H1 (cell line): ENCODE data around the gene WSCD2. TPM values are rescaled to one million over a fixed set of nuclear protein-coding genes. Genes with fewer than 3 reads are reported as not detected.

ENCODE experiments used
- CTCF ChIA-PET: fragments of 300-600 bp; sonication (Branson Sonifier 250); formaldehyde crosslinking; loops from one replicate; lab custom pipeline; 2021; ENCODE audit not compliant: partially characterized antibody; lab: Charles Lee
- POLR2A ChIA-PET: fragments of 300-600 bp; sonication (Branson Sonifier 250); formaldehyde crosslinking; loops from one replicate; lab custom pipeline; 2021; ENCODE audit warnings: inconsistent platforms; ENCODE audit not compliant: partially characterized antibody; lab: Charles Lee
- DNase-seq, 2 experiments: peaks; one replicate each; pipeline versions ENCODE4 v3.0.0 to v3.0.0-alpha.2; 2010 to 2022; ENCODE audit warnings: low spot score in 2 of 2, low read depth in 1 of 2, mixed read lengths in 1 of 2
- FAIRE-seq: peaks from 2 replicates; lab custom pipeline; 2011; peaks lifted over from hg19 to GRCh38; lab: Jason Lieb, UNC
- H2AFZ ChIP-seq: 2 replicates; pipeline ENCODE4 v1.8.1; 2012; ENCODE audit warnings: low read length, inconsistent platforms
- H2AK5ac ChIP-seq: 2 replicates; pipeline ENCODE4 v1.6.1; 2013; ENCODE audit warnings: low read depth, low read length
- H2BK120ac ChIP-seq: replicated peaks from 2 replicates; pipeline ENCODE3; 2013; ENCODE audit warnings: low read depth, low read length, inconsistent platforms
- H2BK12ac ChIP-seq: 2 replicates; pipeline ENCODE4 v1.6.1; 2013; ENCODE audit warnings: low read depth, low read length
- H2BK15ac ChIP-seq: 2 replicates; pipeline ENCODE4 v1.6.1; 2013; ENCODE audit warnings: low read length
- H2BK20ac ChIP-seq: 2 replicates; pipeline ENCODE4 v1.6.1; 2013; ENCODE audit warnings: low read length
- H2BK5ac ChIP-seq: 2 replicates; pipeline ENCODE4 v1.6.1; 2013; ENCODE audit warnings: low read depth, low read length
- H3K14ac ChIP-seq: 2 replicates; pipeline ENCODE4 v1.6.1; 2013; ENCODE audit warnings: inconsistent platforms; ENCODE audit not compliant: insufficient read length
- H3K18ac ChIP-seq: 2 replicates; pipeline ENCODE4 v1.6.1; 2013; ENCODE audit warnings: low read length; ENCODE audit errors: extremely low read depth
- H3K23ac ChIP-seq: 2 replicates; pipeline ENCODE4 v1.6.1; 2013; ENCODE audit warnings: inconsistent platforms; ENCODE audit not compliant: insufficient read length
- H3K23me2 ChIP-seq: 2 replicates; pipeline ENCODE4 v1.6.1; 2013; ENCODE audit warnings: low read depth, low read length
- H3K27ac ChIP-seq: 2 replicates; pipeline ENCODE4 v1.6.1; 2011; ENCODE audit warnings: low read depth, low read length, inconsistent platforms
- H3K27me3 ChIP-seq, 4 experiments: replicated peaks in 1 of 4; 1 replicate in 1 of 4; 2 replicates in 3 of 4; pipeline versions ENCODE4 v1.6.1 to v1.8.1; 2011 to 2013; ENCODE audit warnings: low read length in 3 of 4, mild to moderate bottlenecking in 3 of 4, inconsistent platforms in 2 of 4, mixed read lengths in 2 of 4, moderate library complexity in 1 of 4; ENCODE audit not compliant: control insufficient read depth in 3 of 4, insufficient read depth in 3 of 4; ENCODE audit errors: extremely low read depth in 1 of 4
- H3K36me3 ChIP-seq, 4 experiments: 2 replicates each; pipeline versions ENCODE4 v1.6.1 to v1.8.1; 2011 to 2013; ENCODE audit warnings: mild to moderate bottlenecking in 4 of 4, low read length in 3 of 4, moderate library complexity in 2 of 4, control low read depth in 1 of 4, inconsistent platforms in 1 of 4; ENCODE audit not compliant: insufficient read depth in 4 of 4, control insufficient read depth in 2 of 4
- H3K4ac ChIP-seq: replicated peaks from 2 replicates; pipeline ENCODE3; 2013; ENCODE audit warnings: low read length, low read depth, mixed read lengths, inconsistent platforms; ENCODE audit not compliant: insufficient read length
- H3K4me1 ChIP-seq, 4 experiments: replicated peaks in 1 of 4; 1 replicate in 1 of 4; 2 replicates in 3 of 4; pipeline versions ENCODE4 v1.6.1 to v1.8.1; 2011 to 2013; ENCODE audit warnings: low read length in 3 of 4, inconsistent platforms in 2 of 4, mixed read lengths in 1 of 4; ENCODE audit not compliant: insufficient read depth in 4 of 4, control insufficient read depth in 3 of 4
- H3K4me2 ChIP-seq, 2 experiments: 2 replicates each; pipeline versions ENCODE4 v1.6.1 to v1.8.1; 2011 to 2013; ENCODE audit warnings: low read depth in 2 of 2, low read length in 2 of 2, control low read depth in 1 of 2, inconsistent platforms in 1 of 2, mild to moderate bottlenecking in 1 of 2; ENCODE audit not compliant: insufficient read depth in 1 of 2
- H3K4me3 ChIP-seq, 4 experiments: fragments of 200-600, 300-600 bp in 1 of 4; sonication (generic), shearing (Covaris generic), sonication (Bioruptor Twin) in 1 of 4; 2 replicates each; pipeline versions ENCODE4 v1.5.1 to v1.8.1; 2011 to 2016; ENCODE audit warnings: low read length in 4 of 4, low read depth in 3 of 4, control low read depth in 2 of 4, inconsistent platforms in 2 of 4, mild to moderate bottlenecking in 2 of 4, mixed read lengths in 1 of 4, moderate library complexity in 1 of 4; ENCODE audit not compliant: insufficient read depth in 2 of 4; ENCODE audit errors: extremely low read depth in 1 of 4
- H3K56ac ChIP-seq: replicated peaks from 2 replicates; pipeline ENCODE3; 2013; ENCODE audit warnings: low read depth, mild to moderate bottlenecking, mixed read lengths, low read length, inconsistent platforms; ENCODE audit not compliant: insufficient read length
- H3K79me1 ChIP-seq: 2 replicates; pipeline ENCODE4 v1.6.1; 2013; ENCODE audit warnings: low read depth, low read length, control low read depth
- H3K79me2 ChIP-seq, 2 experiments: 2 replicates each; pipeline versions ENCODE4 v1.6.1 to v1.8.1; 2012 to 2013; ENCODE audit warnings: low read length in 2 of 2, mild to moderate bottlenecking in 2 of 2, inconsistent platforms in 1 of 2; ENCODE audit not compliant: insufficient read depth in 2 of 2, control insufficient read depth in 1 of 2
- H3K9ac ChIP-seq, 4 experiments: replicated peaks in 1 of 4; 1 replicate in 1 of 4; 2 replicates in 3 of 4; pipeline versions ENCODE4 v1.6.1 to v1.8.1; 2011 to 2013; ENCODE audit warnings: low read depth in 3 of 4, low read length in 3 of 4, control low read depth in 2 of 4, mild to moderate bottlenecking in 2 of 4, moderate library complexity in 2 of 4, inconsistent platforms in 1 of 4; ENCODE audit errors: extremely low read depth in 1 of 4
- H3K9me3 ChIP-seq, 2 experiments: 2 replicates each; pipeline versions ENCODE4 v1.6.1 to v1.8.1; 2012 to 2013; ENCODE audit warnings: mild to moderate bottlenecking in 2 of 2, moderate library complexity in 2 of 2, control low read depth in 1 of 2, inconsistent platforms in 1 of 2, low read depth in 1 of 2, low read length in 1 of 2, mixed read lengths in 1 of 2; ENCODE audit not compliant: insufficient read depth in 2 of 2
- H4K20me1 ChIP-seq, 2 experiments: replicated peaks in 1 of 2; 2 replicates each; pipeline versions ENCODE3 to v1.8.1; 2011 to 2013; ENCODE audit warnings: inconsistent platforms in 2 of 2, low read length in 2 of 2, mild to moderate bottlenecking in 1 of 2; ENCODE audit not compliant: insufficient read depth in 2 of 2, control insufficient read depth in 1 of 2
- H4K5ac ChIP-seq: 2 replicates; pipeline ENCODE4 v1.6.1; 2013; ENCODE audit warnings: low read length, low read depth, mixed read lengths, inconsistent platforms; ENCODE audit not compliant: insufficient read length
- H4K8ac ChIP-seq: 2 replicates; pipeline ENCODE4 v1.8.0; 2013; ENCODE audit warnings: mild to moderate bottlenecking, moderate library complexity, low read length, inconsistent platforms; ENCODE audit not compliant: insufficient read depth; ENCODE audit errors: extremely low read depth
- H4K91ac ChIP-seq: replicated peaks from 2 replicates; pipeline ENCODE3; 2013; ENCODE audit warnings: low read length, mixed read lengths, inconsistent platforms; ENCODE audit not compliant: insufficient read length
- TAF1 ChIP-seq: IDR thresholded peaks from 2 replicates; pipeline ENCODE4 v1.6.1; 2011; ENCODE audit warnings: mild to moderate bottlenecking, low read depth, low read length
- WGBS, 2 experiments: shearing (Covaris generic) in 1 of 2; methylation state at CpG; one replicate each; pipeline versions ENCODE4 v1.1.6 to v1.1.7; 2013 to 2015; ENCODE audit warnings: low lambda C conversion rate in 2 of 2, mixed read lengths in 2 of 2, inconsistent platforms in 1 of 2, low coverage in 1 of 2, missing lambda C conversion rate in 1 of 2; ENCODE audit not compliant: insufficient replicate concordance in 2 of 2, insufficient coverage in 1 of 2, insufficient read length in 1 of 2; ENCODE audit errors: extremely low coverage in 1 of 2, missing lambda C conversion rate in 1 of 2; 5-methylcytosine and 5-hydroxymethylcytosine counted together
- polyA plus RNA-seq, 7 experiments: library from polyadenylated mRNA; depleted of rRNA in 3 of 7; stranded (reverse) in 5 of 7; unstranded in 2 of 7; fragments of >200 nt in 5 of 7; fragments of 200-250 nt in 2 of 7; gene quantifications; 1 replicate in 5 of 7; 2 replicates in 1 of 7; 4 replicates in 1 of 7; pipeline versions ENCODE4 v1.2.1 to v1.2.3, GENCODE V29; 2011 to 2013; ENCODE audit warnings: missing spikeins in 2 of 7, mixed read lengths in 2 of 7
- total RNA-seq: library from RNA; stranded (reverse); fragmentation: NEBNext Ultra II Directional; extraction: Animal tissue kit (Norgen Biotek cat#: 25700); gene quantifications from 2 replicates; pipeline ENCODE4 v1.2.1, GENCODE V29; 2021

The WSCD2 gene
- total and polyA plus RNA-seq, 2 of the 8 experiments (the other 6 are each of a cell fraction or from before 2014, with no cell fraction given) = 1.3 to 2.2 TPM

DNA sequence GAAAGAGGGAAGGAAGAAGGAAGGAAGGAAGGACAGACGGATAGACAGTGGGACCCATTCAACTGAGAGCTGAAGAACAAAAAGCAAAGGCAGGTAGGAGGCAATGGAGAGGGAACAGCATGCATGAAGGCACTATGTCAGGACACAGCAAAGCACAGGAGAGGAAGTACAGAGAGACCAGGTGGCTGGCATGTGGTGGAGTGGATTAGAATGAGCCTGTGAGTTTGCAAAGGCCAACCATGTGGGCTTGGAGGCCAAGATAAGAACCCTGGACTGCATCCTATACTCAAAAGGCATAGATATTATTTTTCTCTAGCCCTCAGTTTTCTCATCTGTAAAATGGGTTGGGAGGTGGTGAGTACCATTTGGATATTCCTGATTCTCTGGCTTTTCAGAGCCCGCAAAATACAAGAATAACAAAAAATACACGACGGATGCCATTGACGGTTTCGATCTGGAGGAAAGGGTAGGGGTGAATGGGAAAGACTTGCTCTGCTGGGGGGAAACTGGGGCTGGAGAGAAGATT is 102.9 kb downstream of the WSCD2 start:
- peaks cover 5 to 26% (median 11%) of the 10 kb centered on the region in 4 experiments; a peak in 6 of 7 replicates for H3K4me1 ChIP-seq
- H3K9me3 ChIP-seq = no peaks in the 10 kb centered on the region
- no peak overlapping the region for H3K4me3 ChIP-seq
- no peak overlapping the region for H3K23ac ChIP-seq
- no peak overlapping the region for H4K91ac ChIP-seq
- no peak overlapping the region for H3K9ac ChIP-seq
- H3K4ac ChIP-seq = no peak overlapping the region
- no peaks in the 10 kb centered on the region for H3K79me2 ChIP-seq
- H3K18ac ChIP-seq = no peak overlapping the region
- no peaks in the 10 kb centered on the region for H4K20me1 ChIP-seq
- H3K79me1 ChIP-seq = no peaks in the 10 kb centered on the region
- H3K23me2 ChIP-seq = no peaks in the 10 kb centered on the region; the same call in 1 of the 2 replicates
- no peak overlapping the region for H4K8ac ChIP-seq
- DNase-seq (no peak), FAIRE-seq (no peak)
- no peaks in the 10 kb centered on the region for H3K27me3 ChIP-seq
- no peak overlapping the region for H2BK120ac ChIP-seq
- no peaks in the 10 kb centered on the region for H3K36me3 ChIP-seq
- WGBS, 2 experiments = 96% methylated on average over 6 of the region's 6 CpGs; no CpG with 5 or more reads in 1 of the 2 experiments
- no peak overlapping the region for H3K27ac ChIP-seq
- no peak overlapping the region for H2AFZ ChIP-seq
- TF ChIP-seq TAF1 = no peak
- CTCF ChIA-PET = interaction anchor here (0.7 to 1.5 kb wide), 2 partner anchors 239 to 268 kb away, joined by 3 to 5 read pairs; no protein-coding TSS in a partner anchor
- H2BK20ac ChIP-seq = peak overlapping the region; percentile 23; the same call in 1 of the 2 replicates
- H2BK15ac ChIP-seq = no peak overlapping the region
- POLR2A ChIA-PET = no interaction called here
- 0 out of 2 replicates have a peak overlapping the region, but pooled peaks have one; percentile 57 for H2AK5ac ChIP-seq
- H4K5ac ChIP-seq = no peak overlapping the region
- no peak overlapping the region for H2BK5ac ChIP-seq
- no peak overlapping the region for H2BK12ac ChIP-seq
- no peak overlapping the region for H3K14ac ChIP-seq
- H3K4me2 ChIP-seq = no peak overlapping the region
- H3K56ac ChIP-seq = no peak overlapping the region
